Natural killer cell (primary cell): ENCODE data around the gene SPRED1. TPM values are rescaled to one million over a fixed set of nuclear protein-coding genes. Genes with fewer than 3 reads are reported as not detected.

Source experiments
- ATAC-seq, 3 donors: fragments of 150-1000 bp in 2 of 3; fragments of 200-7000 bp in 1 of 3; cut with Tn5 transposase; 1 replicate in 1 of 3; 2 replicates in 2 of 3; pipeline ENCODE4 v1.10.0; 2021; ENCODE audit warnings: mild to moderate bottlenecking in 2 of 3, moderate library complexity in 2 of 3
- DNase-seq, 2 donors: peaks; one replicate each; pipeline versions ENCODE4 v3.0.0 to v3.0.0-alpha.2; 2013 to 2021; ENCODE audit warnings: mixed read lengths in 1 of 2
- H3K27ac ChIP-seq: one replicate; pipeline ENCODE4 v1.5.1; 2013; ENCODE audit warnings: mild to moderate bottlenecking, low read length
- H3K27me3 ChIP-seq: one replicate; pipeline ENCODE4 v1.6.1; 2013; ENCODE audit warnings: low read length; ENCODE audit not compliant: control insufficient read depth, insufficient read depth
- H3K36me3 ChIP-seq: one replicate; pipeline ENCODE4 v1.6.1; 2013; ENCODE audit warnings: low read length; ENCODE audit not compliant: control insufficient read depth, insufficient read depth
- H3K4me1 ChIP-seq: one replicate; pipeline ENCODE4 v1.6.1; 2013; ENCODE audit warnings: low read length; ENCODE audit not compliant: control insufficient read depth, insufficient read depth
- H3K4me3 ChIP-seq: one replicate; pipeline ENCODE4 v1.5.1; 2013; ENCODE audit warnings: low read length
- H3K9me3 ChIP-seq: one replicate; pipeline ENCODE4 v1.6.1; 2013; ENCODE audit warnings: low read length; ENCODE audit not compliant: control insufficient read depth, insufficient read depth
- H3K27ac Mint-ChIP-seq, 2 donors: one replicate each; pipeline ENCODE4 v1.8.0; 2022; ENCODE audit warnings: mild to moderate bottlenecking in 2 of 2, mixed read lengths in 2 of 2, moderate library complexity in 1 of 2
- H3K27me3 Mint-ChIP-seq, 2 donors: one replicate each; pipeline ENCODE4 v1.8.0; 2022; ENCODE audit warnings: low read depth in 2 of 2, mixed read lengths in 2 of 2
- H3K36me3 Mint-ChIP-seq: one replicate; pipeline ENCODE4 v1.8.0; 2022; ENCODE audit warnings: mixed read lengths
- H3K4me1 Mint-ChIP-seq, 2 donors: one replicate each; pipeline ENCODE4 v1.8.0; 2022; ENCODE audit warnings: mixed read lengths in 2 of 2
- H3K4me3 Mint-ChIP-seq: one replicate; pipeline ENCODE4 v1.8.0; 2022; ENCODE audit warnings: mild to moderate bottlenecking, moderate library complexity, mixed read lengths
- H3K9me3 Mint-ChIP-seq, 2 donors: one replicate each; pipeline ENCODE4 v1.8.0; 2022; ENCODE audit warnings: mixed read lengths in 2 of 2
- WGBS: methylation state at CpG from one replicate; pipeline ENCODE4 v1.1.7; 2013; ENCODE audit warnings: missing lambda C conversion rate; ENCODE audit not compliant: insufficient coverage; 5-methylcytosine and 5-hydroxymethylcytosine counted together
- intact Hi-C: fragments of 100-400 bp; cut with micrococcal nuclease; formaldehyde crosslinking; loops from one replicate; pipeline ENCODE4 v1.14.2; 2022
- total RNA-seq, 4 donors: library from RNA; stranded (reverse); fragments of 120-200 nt in 1 of 4; gene quantifications; one replicate each; pipeline versions ENCODE4 v1.2.3 to v1.2.4, GENCODE V29; 2013 to 2022
- TF ChIP-seq, protein P1 (sequence below): fragments of 200-600 bp; IDR thresholded peaks from one replicate; pipeline ENCODE4 v1.8.0; 2022; ENCODE audit warnings: antibody characterized with exemption

The SPRED1 gene
- 1 to 10 TPM; 1.1 to 2.0 (median 1.5) TPM for total RNA-seq
- 2.3 TPM for total RNA-seq (2013)

DNA sequence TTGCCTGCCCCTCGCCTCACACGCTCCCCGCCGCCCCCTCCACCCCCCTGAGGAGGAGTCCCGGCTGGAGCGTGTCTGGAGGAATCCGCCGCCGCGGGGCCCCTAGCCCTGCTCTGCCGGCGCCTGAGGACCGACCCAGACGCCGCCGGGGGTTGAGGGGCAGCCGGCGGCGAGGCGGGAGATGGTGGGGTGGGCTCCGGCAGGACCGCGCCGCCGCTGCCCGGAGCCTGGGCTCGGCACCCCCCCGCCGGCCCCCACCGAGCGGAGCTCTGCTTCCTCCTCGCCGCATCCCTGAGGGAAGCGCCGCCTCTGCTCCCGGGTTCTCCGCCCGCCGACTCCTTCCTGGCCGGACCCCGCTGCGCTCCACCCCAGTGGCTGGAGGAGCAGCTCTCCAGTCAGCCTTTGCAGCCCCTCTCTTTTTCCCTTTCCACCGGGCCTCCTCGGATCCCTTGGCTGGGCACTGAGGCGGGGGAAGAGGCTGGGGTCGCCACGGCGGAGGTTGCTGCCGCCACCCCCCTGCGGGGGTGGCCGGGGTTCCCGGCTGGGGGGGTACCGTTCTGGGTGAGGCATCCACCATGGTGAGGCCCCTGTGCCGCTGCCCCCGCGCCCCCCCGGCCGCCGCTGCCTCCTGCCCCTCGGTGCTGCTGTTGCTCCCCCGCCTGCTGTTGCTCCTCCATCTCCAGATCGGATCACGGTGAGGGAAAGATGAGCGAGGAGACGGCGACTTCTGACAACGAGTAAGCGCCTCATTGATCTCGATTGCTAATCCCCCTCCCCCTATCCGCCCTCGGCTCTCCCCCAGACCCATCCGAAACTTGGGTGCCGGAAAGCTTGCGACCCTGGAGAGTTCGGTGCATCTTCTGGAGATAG is at the start of gene SPRED1:
Gene SPRED1, plus strand, starts transcription at position 356 of the 870 bp plus-strand sequence. Its CDS starts 350 bp downstream, at position 706.
- intact Hi-C loops = loop anchor here (5.0 kb wide), 1 partner anchor 55 kb away; no protein-coding TSS in a partner anchor
- TF ChIP-seq, protein P1, sequence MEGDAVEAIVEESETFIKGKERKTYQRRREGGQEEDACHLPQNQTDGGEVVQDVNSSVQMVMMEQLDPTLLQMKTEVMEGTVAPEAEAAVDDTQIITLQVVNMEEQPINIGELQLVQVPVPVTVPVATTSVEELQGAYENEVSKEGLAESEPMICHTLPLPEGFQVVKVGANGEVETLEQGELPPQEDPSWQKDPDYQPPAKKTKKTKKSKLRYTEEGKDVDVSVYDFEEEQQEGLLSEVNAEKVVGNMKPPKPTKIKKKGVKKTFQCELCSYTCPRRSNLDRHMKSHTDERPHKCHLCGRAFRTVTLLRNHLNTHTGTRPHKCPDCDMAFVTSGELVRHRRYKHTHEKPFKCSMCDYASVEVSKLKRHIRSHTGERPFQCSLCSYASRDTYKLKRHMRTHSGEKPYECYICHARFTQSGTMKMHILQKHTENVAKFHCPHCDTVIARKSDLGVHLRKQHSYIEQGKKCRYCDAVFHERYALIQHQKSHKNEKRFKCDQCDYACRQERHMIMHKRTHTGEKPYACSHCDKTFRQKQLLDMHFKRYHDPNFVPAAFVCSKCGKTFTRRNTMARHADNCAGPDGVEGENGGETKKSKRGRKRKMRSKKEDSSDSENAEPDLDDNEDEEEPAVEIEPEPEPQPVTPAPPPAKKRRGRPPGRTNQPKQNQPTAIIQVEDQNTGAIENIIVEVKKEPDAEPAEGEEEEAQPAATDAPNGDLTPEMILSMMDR = no peak
- Histone ChIP-seq H3K27ac (no peak within 1 kb of the TSS), H3K9me3 (no peaks in the 10 kb centered on the region), H3K36me3 (no peaks in the 10 kb centered on the region), H3K27me3 (peaks cover 6% of the 10 kb centered on the region), H3K4me3 (peak within 1 kb of the TSS; percentile 72), H3K4me1 (peaks cover 18% of the 10 kb centered on the region)
- ATAC-seq (peak in 2 of 3 donors; percentile 23 to 28), DNase-seq (peak; percentile 29 to 40)
- Mint-ChIP-seq H3K27me3 (peaks cover 4 to 19% of the 10 kb centered on the region in 2 donors), H3K4me1 (peaks cover 29 to 30% of the 10 kb centered on the region in 2 donors), H3K27ac (peak within 1 kb of the TSS; percentile 81 to 85), H3K36me3 (no peaks in the 10 kb centered on the region), H3K4me3 (peak within 1 kb of the TSS; percentile 96), H3K9me3 (no peaks in the 10 kb centered on the region)
- WGBS = under 1% methylated on average over 75 of the region's 75 CpGs

DNA sequence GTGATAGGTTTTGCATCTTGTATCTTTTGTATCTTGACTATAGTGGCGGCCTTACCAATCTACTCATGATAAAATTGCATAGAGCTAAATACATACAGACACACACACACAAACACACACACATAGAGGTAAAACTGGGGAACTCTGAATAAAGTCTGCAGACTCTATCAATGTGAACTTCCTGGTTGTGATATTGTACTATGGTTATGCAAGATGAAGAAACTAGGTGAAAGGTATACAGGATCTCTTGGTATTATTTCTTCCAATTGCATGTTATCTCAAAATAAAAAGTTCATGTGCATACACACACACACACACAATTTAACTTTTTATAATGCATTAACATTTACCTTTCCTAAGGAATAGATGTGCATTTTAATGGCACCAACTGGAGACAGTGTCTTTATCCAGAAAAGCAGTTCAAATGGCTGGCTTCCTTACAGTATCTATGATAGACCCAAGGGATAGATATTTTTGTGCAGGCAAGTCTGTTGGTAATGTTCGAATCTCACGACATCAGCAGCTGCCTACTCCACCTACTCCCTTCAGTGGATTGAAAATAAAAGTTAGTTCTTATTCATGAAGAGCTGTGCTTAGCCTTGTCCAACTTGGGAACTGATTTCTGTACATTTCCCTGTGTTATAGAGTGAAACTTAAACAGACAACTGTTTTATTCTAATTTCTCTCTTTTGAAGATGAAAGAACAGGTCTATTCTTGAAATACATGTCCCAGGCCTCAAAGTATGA is 46.9 kb upstream of the SPRED1 start:
- H3K9me3 Mint-ChIP-seq = no peaks in the 10 kb centered on the region
- no peak overlapping the region for H3K4me3 Mint-ChIP-seq
- no peaks in the 10 kb centered on the region for H3K36me3 Mint-ChIP-seq
- H3K27ac Mint-ChIP-seq = no peak overlapping the region
- Histone ChIP-seq H3K9me3 (no peaks in the 10 kb centered on the region), H3K36me3 (no peaks in the 10 kb centered on the region), H3K4me3 (no peak overlapping the region), H3K27me3 (no peaks in the 10 kb centered on the region), H3K27ac (no peak overlapping the region), H3K4me1 (no peaks in the 10 kb centered on the region)
- H3K4me1 Mint-ChIP-seq = no peaks in the 10 kb centered on the region
- DNase-seq = no peak
- TF ChIP-seq, protein P1 = no peak
- WGBS = no CpG with 5 or more reads among the region's 3 CpGs
- no peak for ATAC-seq
- intact Hi-C loops = no loop called here
- peaks cover 11 to 50% of the 10 kb centered on the region in 2 donors for H3K27me3 Mint-ChIP-seq

DNA sequence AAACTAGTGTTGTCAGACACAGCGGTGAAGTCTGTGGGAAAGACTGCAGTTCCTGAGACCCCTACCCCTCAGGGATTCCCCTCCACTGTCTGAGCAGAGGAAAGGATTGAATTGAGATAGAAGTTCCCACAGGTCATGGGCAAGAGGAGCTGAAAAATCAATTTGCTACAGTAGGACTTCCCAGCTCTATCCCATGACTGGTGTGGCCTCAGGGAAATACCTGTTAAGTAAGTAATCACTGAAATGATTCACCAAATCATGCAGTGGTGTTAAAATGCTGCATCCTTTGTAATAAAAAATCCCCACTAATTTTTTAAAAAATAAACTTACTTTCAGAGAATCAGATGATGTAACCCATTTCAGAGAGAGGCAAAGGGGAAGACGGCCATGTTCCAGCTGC is 45.0 kb upstream of the SPRED1 start:
- no peak for ATAC-seq
- DNase-seq = no peak
- Mint-ChIP-seq H3K27me3 (peaks cover 8 to 50% of the 10 kb centered on the region in 2 donors), H3K9me3 (no peaks in the 10 kb centered on the region), H3K27ac (no peak overlapping the region), H3K4me3 (no peak overlapping the region), H3K4me1 (no peaks in the 10 kb centered on the region), H3K36me3 (no peaks in the 10 kb centered on the region)
- Histone ChIP-seq H3K36me3 (no peaks in the 10 kb centered on the region), H3K9me3 (no peaks in the 10 kb centered on the region), H3K27ac (no peak overlapping the region), H3K4me1 (no peaks in the 10 kb centered on the region), H3K4me3 (no peak overlapping the region), H3K27me3 (no peaks in the 10 kb centered on the region)
- TF ChIP-seq, protein P1 = no peak
- intact Hi-C loops = no loop called here
- WGBS = 83% methylated on average over 2 of the region's 2 CpGs
